CD14-positive monocyte (primary cell): Measurements from ENCODE around the gene ITGB1BP1. TPM values are rescaled to one million over a fixed set of nuclear protein-coding genes. Genes with fewer than 3 reads are reported as not detected.

Experiments used
- DNase-seq, 3 donors: peaks; one replicate each; pipeline ENCODE4 v3.0.0-alpha.2; 2011 to 2022
- H2AFZ ChIP-seq: 2 replicates; pipeline ENCODE4 v1.6.0; 2012; ENCODE audit warnings: mild to moderate bottlenecking, low read depth, low read length, inconsistent platforms; ENCODE audit not compliant: insufficient read depth, poor library complexity, severe bottlenecking
- H3K27ac ChIP-seq, 2 donors: 1 replicate in 1 of 2; 2 replicates in 1 of 2; pipeline ENCODE4 v1.5.1; 2012 to 2013; ENCODE audit warnings: low read length in 2 of 2, control low read depth in 1 of 2, inconsistent platforms in 1 of 2, low read depth in 1 of 2, mild to moderate bottlenecking in 1 of 2
- H3K27me3 ChIP-seq, 2 donors: one replicate each; pipeline versions ENCODE4 v1.6.0 to v1.6.1; 2011 to 2013; ENCODE audit warnings: low read length in 2 of 2; ENCODE audit not compliant: control insufficient read depth in 2 of 2, insufficient read depth in 2 of 2
- H3K36me3 ChIP-seq, 2 donors: replicated peaks in 1 of 2; 1 replicate in 1 of 2; 2 replicates in 1 of 2; pipeline versions ENCODE4 v1.5.1 to v1.6.1; 2012 to 2013; ENCODE audit warnings: low read length in 2 of 2, control low read depth in 1 of 2, inconsistent platforms in 1 of 2, mild to moderate bottlenecking in 1 of 2; ENCODE audit not compliant: insufficient read depth in 2 of 2, control insufficient read depth in 1 of 2
- H3K4me1 ChIP-seq, 2 donors: 1 replicate in 1 of 2; 2 replicates in 1 of 2; pipeline versions ENCODE4 v1.5.1 to v1.6.1; 2012 to 2013; ENCODE audit warnings: low read length in 2 of 2, control low read depth in 1 of 2, inconsistent platforms in 1 of 2, mild to moderate bottlenecking in 1 of 2, moderate library complexity in 1 of 2; ENCODE audit not compliant: insufficient read depth in 2 of 2, control insufficient read depth in 1 of 2
- H3K4me2 ChIP-seq: replicated peaks from 2 replicates; pipeline ENCODE3; 2012; ENCODE audit warnings: low read length, moderate library complexity, mild to moderate bottlenecking; ENCODE audit not compliant: poor library complexity, severe bottlenecking; ENCODE audit errors: extremely low read depth
- H3K4me3 ChIP-seq, 3 experiments: fragments of 200-600 bp in 1 of 3; sonication (generic) in 1 of 3; replicated peaks in 1 of 3; 1 replicate in 2 of 3; 2 replicates in 1 of 3; pipeline ENCODE4 v1.5.1; 2011 to 2013; ENCODE audit warnings: low read length in 3 of 3, mild to moderate bottlenecking in 3 of 3, control low read depth in 2 of 3, low read depth in 2 of 3, inconsistent platforms in 1 of 3, moderate library complexity in 1 of 3
- H3K79me2 ChIP-seq: 2 replicates; pipeline ENCODE4 v1.6.0; 2012; ENCODE audit warnings: mild to moderate bottlenecking, control low read depth, inconsistent platforms, low read length, moderate library complexity; ENCODE audit not compliant: insufficient read depth
- H3K9ac ChIP-seq: 2 replicates; pipeline ENCODE4 v1.6.0; 2017; ENCODE audit warnings: low read length, mild to moderate bottlenecking; ENCODE audit not compliant: insufficient read depth, poor library complexity, severe bottlenecking
- H3K9me3 ChIP-seq, 2 donors: replicated peaks in 1 of 2; 1 replicate in 1 of 2; 2 replicates in 1 of 2; pipeline versions ENCODE4 v1.5.1 to v1.6.1; 2012 to 2013; ENCODE audit warnings: low read length in 2 of 2, control low read depth in 1 of 2; ENCODE audit not compliant: control insufficient read depth in 1 of 2, insufficient read depth in 1 of 2
- H4K20me1 ChIP-seq: 2 replicates; pipeline ENCODE4 v1.6.0; 2012; ENCODE audit warnings: mild to moderate bottlenecking, low read length, control low read depth, moderate library complexity; ENCODE audit not compliant: insufficient read depth
- H3K27ac Mint-ChIP-seq, 7 donors: one replicate each; pipeline ENCODE4 v1.8.0; 2020; ENCODE audit warnings: mild to moderate bottlenecking in 7 of 7, mixed read lengths in 7 of 7, moderate library complexity in 6 of 7, inconsistent platforms in 2 of 7
- H3K27me3 Mint-ChIP-seq, 3 donors: one replicate each; pipeline ENCODE4 v1.8.0; 2021 to 2022; ENCODE audit warnings: low read depth in 3 of 3, mild to moderate bottlenecking in 3 of 3, mixed read lengths in 3 of 3, moderate library complexity in 3 of 3, inconsistent platforms in 1 of 3
- H3K36me3 Mint-ChIP-seq, 2 donors: one replicate each; pipeline ENCODE4 v1.8.0; 2020; ENCODE audit warnings: mixed read lengths in 2 of 2, inconsistent platforms in 1 of 2, mild to moderate bottlenecking in 1 of 2
- H3K4me1 Mint-ChIP-seq: one replicate; pipeline ENCODE4 v1.8.0; 2020; ENCODE audit warnings: mild to moderate bottlenecking, mixed read lengths
- H3K4me3 Mint-ChIP-seq, 2 donors: one replicate each; pipeline ENCODE4 v1.8.0; 2020; ENCODE audit warnings: mild to moderate bottlenecking in 2 of 2, mixed read lengths in 2 of 2, moderate library complexity in 1 of 2
- H3K9me3 Mint-ChIP-seq, 7 donors: one replicate each; pipeline ENCODE4 v1.8.0; 2020 to 2022; ENCODE audit warnings: mixed read lengths in 7 of 7, mild to moderate bottlenecking in 6 of 7, moderate library complexity in 6 of 7, inconsistent platforms in 2 of 7
- WGBS: methylation state at CpG from one replicate; pipeline ENCODE4 v1.1.5; 2013; ENCODE audit warnings: missing lambda C conversion rate; ENCODE audit not compliant: insufficient coverage; 5-methylcytosine and 5-hydroxymethylcytosine counted together
- intact Hi-C, 2 donors: fragments of 100-400 bp; cut with micrococcal nuclease; formaldehyde crosslinking; loops; one replicate each; pipeline versions ENCODE4 v1.15.0 to v1.15.1; 2023
- polyA minus RNA-seq: library from RNA; depleted of rRNA, polyadenylated mRNA; stranded (reverse); fragments of >200 nt; gene quantifications from 2 replicates; pipeline ENCODE4 v1.2.3, GENCODE V29; 2012
- polyA plus RNA-seq, 3 donors: library from polyadenylated mRNA; depleted of rRNA in 1 of 3; unstranded in 2 of 3; stranded (reverse) in 1 of 3; fragments of 300-500 nt in 2 of 3; fragments of >200 nt in 1 of 3; fragmentation: Illumina TruSeq in 2 of 3; gene quantifications; 1 replicate in 2 of 3; 2 replicates in 1 of 3; pipeline ENCODE4 v1.2.3, GENCODE V29; 2012 to 2021
- total RNA-seq, 12 experiments: library from RNA in 1 of 12; stranded (reverse) in 1 of 12; fragments of 120-200 nt in 1 of 12; gene quantifications; one replicate each; pipeline ENCODE4 v1.2.4 and lab custom pipeline; 2013 to 2026; ENCODE audit warnings: mixed read lengths in 6 of 12, inconsistent platforms in 1 of 12
- TF ChIP-seq, protein P1 (sequence below): fragments of 200-600 bp; IDR thresholded peaks from one replicate; pipeline ENCODE4 v1.8.0; 2022; ENCODE audit warnings: antibody characterized with exemption, mild to moderate bottlenecking

Gene ITGB1BP1, protein sequence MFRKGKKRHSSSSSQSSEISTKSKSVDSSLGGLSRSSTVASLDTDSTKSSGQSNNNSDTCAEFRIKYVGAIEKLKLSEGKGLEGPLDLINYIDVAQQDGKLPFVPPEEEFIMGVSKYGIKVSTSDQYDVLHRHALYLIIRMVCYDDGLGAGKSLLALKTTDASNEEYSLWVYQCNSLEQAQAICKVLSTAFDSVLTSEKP
- total RNA-seq (2013) = 31.4 TPM
- polyA plus RNA-seq (100 to 1,000 TPM in 2 of 3 donors, 10 to 100 TPM in 1; 38.5 to 125 (median 116) TPM), polyA minus RNA-seq (5.5 and 11.9 TPM in 2 replicates), total RNA-seq (lab: John Stamatoyannopoulos, UW) (9.3 to 26.4 (median 19.7) reads per million in 11 experiments)

DNA sequence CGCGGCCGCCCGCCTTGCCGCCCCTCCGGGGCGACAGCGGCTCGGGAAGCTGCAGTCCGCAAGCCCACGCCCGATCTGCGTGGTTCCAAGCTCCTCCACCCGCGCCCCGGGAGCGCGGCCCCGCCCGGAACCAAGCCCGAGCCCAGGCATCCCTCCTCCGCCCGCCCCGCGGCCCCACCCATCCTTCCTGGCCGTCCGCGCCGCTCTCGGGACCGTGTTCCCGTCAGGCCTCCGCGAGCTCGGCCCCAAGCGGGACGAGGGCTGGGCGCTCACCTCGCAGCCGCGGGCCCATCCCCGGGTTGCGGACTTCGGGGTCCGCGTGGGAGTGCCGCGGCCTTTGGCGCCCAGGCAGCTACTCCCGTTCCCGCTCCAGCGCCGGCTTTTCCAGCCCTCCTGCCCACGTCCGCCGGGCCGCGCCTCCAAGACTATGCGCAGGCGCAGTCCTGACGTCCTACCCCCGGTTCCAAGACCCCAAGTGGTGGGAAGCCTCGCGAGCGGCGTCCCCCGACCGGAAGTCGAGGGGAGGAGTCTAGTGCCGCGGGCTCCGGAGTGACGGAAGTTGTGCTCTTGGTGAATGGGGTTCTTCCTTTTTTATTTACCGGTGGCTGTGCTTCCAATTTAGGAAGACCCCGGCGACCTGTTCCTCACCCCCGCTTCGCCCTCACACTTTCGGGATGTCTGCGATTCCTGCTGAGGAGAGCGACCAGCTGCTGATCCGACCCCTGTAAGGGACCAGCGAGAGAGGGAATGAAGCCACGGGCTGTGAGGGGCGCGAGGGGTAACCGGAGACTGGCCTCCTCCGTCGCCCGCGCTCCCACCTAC is at the start of gene ITGB1BP1, which contains the start of gene CPSF3:
Gene ITGB1BP1, minus strand, starts transcription at position 429 of the 822 bp plus-strand sequence. CDS start 4,831 bp downstream, outside the sequence.
Gene CPSF3, plus strand, starts transcription at position 555 of the 822 bp plus-strand sequence. Its CDS starts 120 bp downstream, at position 675.
- H3K4me3 Mint-ChIP-seq = peak within 1 kb of the TSS in 1 of 2 donors; percentile 96

More for the DNA sequence above, at the start of gene ITGB1BP1, which contains the start of gene CPSF3:
- intact Hi-C loops = loop anchor here in 1 of 2 donors (5.0 kb wide), 1 partner anchor 286 kb away; no protein-coding TSS in a partner anchor
- TF ChIP-seq, protein P1, sequence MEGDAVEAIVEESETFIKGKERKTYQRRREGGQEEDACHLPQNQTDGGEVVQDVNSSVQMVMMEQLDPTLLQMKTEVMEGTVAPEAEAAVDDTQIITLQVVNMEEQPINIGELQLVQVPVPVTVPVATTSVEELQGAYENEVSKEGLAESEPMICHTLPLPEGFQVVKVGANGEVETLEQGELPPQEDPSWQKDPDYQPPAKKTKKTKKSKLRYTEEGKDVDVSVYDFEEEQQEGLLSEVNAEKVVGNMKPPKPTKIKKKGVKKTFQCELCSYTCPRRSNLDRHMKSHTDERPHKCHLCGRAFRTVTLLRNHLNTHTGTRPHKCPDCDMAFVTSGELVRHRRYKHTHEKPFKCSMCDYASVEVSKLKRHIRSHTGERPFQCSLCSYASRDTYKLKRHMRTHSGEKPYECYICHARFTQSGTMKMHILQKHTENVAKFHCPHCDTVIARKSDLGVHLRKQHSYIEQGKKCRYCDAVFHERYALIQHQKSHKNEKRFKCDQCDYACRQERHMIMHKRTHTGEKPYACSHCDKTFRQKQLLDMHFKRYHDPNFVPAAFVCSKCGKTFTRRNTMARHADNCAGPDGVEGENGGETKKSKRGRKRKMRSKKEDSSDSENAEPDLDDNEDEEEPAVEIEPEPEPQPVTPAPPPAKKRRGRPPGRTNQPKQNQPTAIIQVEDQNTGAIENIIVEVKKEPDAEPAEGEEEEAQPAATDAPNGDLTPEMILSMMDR = no peak
- Histone ChIP-seq H4K20me1 (peaks cover 19% of the 10 kb centered on the region), H3K79me2 (peaks cover 85% of the 10 kb centered on the region), H3K27ac (peak within 1 kb of the TSS; percentile 84 to 91), H3K36me3 (peaks cover 0 to 20% of the 10 kb centered on the region in 2 donors), H3K4me2 (peak within 1 kb of the TSS; percentile 80), H3K4me1 (peaks cover 26 to 30% of the 10 kb centered on the region in 2 donors), H3K27me3 (no peaks in the 10 kb centered on the region), H3K9me3 (no peaks in the 10 kb centered on the region), H2AFZ (peak within 1 kb of the TSS; percentile 90), H3K9ac (peak within 1 kb of the TSS; percentile 88), H3K4me3 (peak within 1 kb of the TSS; percentile 71 to 97 (median 85))
- Mint-ChIP-seq H3K27me3 (no peaks in the 10 kb centered on the region), H3K4me1 (peaks cover 17% of the 10 kb centered on the region), H3K27ac (peak within 1 kb of the TSS; percentile 83 to 96 (median 93)), H3K36me3 (peaks cover 2 to 8% of the 10 kb centered on the region in 2 donors), H3K9me3 (no peaks in the 10 kb centered on the region)
- WGBS = under 1% methylated on average over 89 of the region's 91 CpGs
- peak; percentile 94 to 97 (median 97) for DNase-seq
